DMS114 treated with DMSO at 0.1 percent for 48 hours (cell line): ENCODE measurements around the gene ZSCAN10.
"Not testable (repeated sequence)": the region's sequence is repeated elsewhere in the genome, so short reads cannot be mapped to it uniquely, and the experiment has no call there.

ENCODE experiments used
- DNase-seq: peaks from one replicate; lab custom pipeline; 2025; ENCODE audit not compliant: unreplicated experiment; lab: John Stamatoyannopoulos, UW

Gene ZSCAN10

GRCh38 chr16:3098459-3099394 lies at the start of gene ZSCAN10:
Gene ZSCAN10 (minus strand): TSS chr16:3099294. CDS start chr16:3092937, 6,357 bp downstream.
- DNase-seq = no peak

GRCh38 chr16:3148256-3149192 lies 49.4 kb upstream of the ZSCAN10 start:
- no peak for DNase-seq

- DNase-seq = no peak
Observed at GRCh38 chr16:3147757-3148104, 48.6 kb upstream of the ZSCAN10 start.

- DNase-seq = no peak
Observed at GRCh38 chr16:3147046-3147756, 48.1 kb upstream of the ZSCAN10 start.

GRCh38 chr16:3145660-3146059 lies 46.6 kb upstream of the ZSCAN10 start:
- DNase-seq = no peak

- DNase-seq = no peak
Observed at GRCh38 chr16:3145151-3145550, 46.1 kb upstream of the ZSCAN10 start.

- no peak for DNase-seq
Observed at GRCh38 chr16:3144321-3144983, 45.4 kb upstream of the ZSCAN10 start.

GRCh38 chr16:3143598-3144320 lies 44.7 kb upstream of the ZSCAN10 start:
- no peak for DNase-seq

GRCh38 chr16:3143189-3143588 lies 44.1 kb upstream of the ZSCAN10 start:
- DNase-seq = no peak

GRCh38 chr16:3142770-3143169 lies 43.7 kb upstream of the ZSCAN10 start:
- no peak for DNase-seq

- DNase-seq = no peak
Observed at GRCh38 chr16:3142327-3142726, 43.2 kb upstream of the ZSCAN10 start.

GRCh38 chr16:3141781-3142311 lies 42.8 kb upstream of the ZSCAN10 start:
- DNase-seq = no peak

GRCh38 chr16:3140603-3141427 lies 41.7 kb upstream of the ZSCAN10 start:
- DNase-seq = no peak

GRCh38 chr16:3139561-3139960 lies 40.5 kb upstream of the ZSCAN10 start:
- not testable (repeated sequence) for DNase-seq

GRCh38 chr16:3138823-3139426 lies 39.8 kb upstream of the ZSCAN10 start:
- DNase-seq = no peak

- DNase-seq = no peak
Observed at GRCh38 chr16:3138342-3138741, 39.2 kb upstream of the ZSCAN10 start.

- DNase-seq = no peak
Observed at GRCh38 chr16:3137267-3137666, 38.2 kb upstream of the ZSCAN10 start.

GRCh38 chr16:3135126-3135715 lies 36.1 kb upstream of the ZSCAN10 start:
- no peak for DNase-seq
